SH-SY5Y (cell line): ENCODE data around the gene S100A4.

Experiments used
- GATA2 ChIP-seq: IDR thresholded peaks from 2 replicates; pipeline ENCODE4 v1.6.1; 2011; ENCODE audit warnings: mild to moderate bottlenecking, low read depth, low read length
- GATA3 ChIP-seq: IDR thresholded peaks from 2 replicates; pipeline ENCODE4 v1.6.1; 2011; ENCODE audit warnings: low read depth, mild to moderate bottlenecking, low read length, moderate library complexity

DNA sequence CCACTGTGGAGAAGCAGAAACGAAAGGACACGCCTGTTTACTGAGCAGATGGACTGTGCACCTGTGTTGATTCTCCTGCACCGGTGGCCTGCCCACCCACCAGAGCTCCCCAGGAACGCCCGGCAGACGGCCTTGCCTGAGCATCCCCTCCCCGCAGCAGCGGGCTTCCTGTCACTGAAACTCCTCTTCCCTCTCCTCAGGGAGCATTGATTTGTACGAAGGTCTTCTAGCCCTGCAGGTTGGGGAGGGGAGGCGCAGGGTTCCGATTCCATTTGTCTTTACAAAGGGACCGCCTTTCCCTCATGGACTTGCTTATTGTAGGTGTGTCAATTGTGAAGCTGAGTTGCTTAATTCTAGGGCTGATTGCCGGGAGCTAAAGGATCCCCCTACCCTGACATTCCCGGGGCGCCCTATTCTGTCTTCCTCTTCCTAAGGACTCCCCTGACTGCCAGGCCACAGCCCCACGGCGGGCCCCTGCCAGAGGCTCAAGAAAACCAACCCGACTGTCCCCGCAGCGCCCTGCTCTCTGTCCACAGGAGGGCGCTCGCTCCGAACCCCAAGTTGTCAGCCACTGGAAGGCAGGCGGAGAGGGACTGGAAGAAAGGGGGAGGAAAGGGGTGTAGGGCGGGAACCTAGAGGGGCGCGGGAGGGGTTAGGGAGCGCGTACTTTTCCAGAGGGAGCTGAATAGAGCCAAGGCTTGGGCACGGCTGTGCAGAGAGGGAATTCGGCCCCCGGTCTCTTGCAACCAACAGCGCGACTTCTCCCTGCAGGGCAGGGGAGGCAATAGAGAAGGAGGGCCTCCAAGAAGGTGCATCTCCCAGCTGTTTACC is 12.6 kb downstream of the S100A4 start:
- TF ChIP-seq GATA2, result no peak
- no peak for TF ChIP-seq GATA3
